ENCODE data around the gene LRRC4C.
"Not testable (repeated sequence)": the region's sequence is repeated elsewhere in the genome, so short reads cannot be mapped to it uniquely, and the experiment has no call there.

Gene LRRC4C

GRCh38 chr11:40567392-40567791 lies 892.1 kb downstream of the LRRC4C start:
- H3K27me3 ChIP-seq (replicated peaks; ENCODE audit: control insufficient read depth, insufficient read depth, low read length), result no peaks in the 10 kb centered on the region
- H3K36me3 ChIP-seq (ENCODE audit: control insufficient read depth, insufficient read depth, low read length), result no peaks in the 10 kb centered on the region
- no peak overlapping the region for H3K4me3 ChIP-seq (replicated peaks; ENCODE audit: low read depth, low read length)
- TF ChIP-seq CTCF (IDR thresholded peaks at IDR 0.05; ENCODE audit: insufficient read depth, low read length, poor library complexity, severe bottlenecking), result no peak
- DNase-seq (ENCODE audit: extremely low read depth, insufficient read length), result no peak

GRCh38 chr11:40544162-40544561 lies 915.3 kb downstream of the LRRC4C start:
- Histone ChIP-seq H3K27me3 (replicated peaks; ENCODE audit: control insufficient read depth, insufficient read depth, low read length) (no peaks in the 10 kb centered on the region), H3K4me3 (replicated peaks; ENCODE audit: low read depth, low read length) (no peak overlapping the region), H3K36me3 (ENCODE audit: control insufficient read depth, insufficient read depth, low read length) (no peaks in the 10 kb centered on the region)
- no peak for TF ChIP-seq CTCF (IDR thresholded peaks at IDR 0.05; ENCODE audit: insufficient read depth, low read length, poor library complexity, severe bottlenecking)
- no peak for DNase-seq (ENCODE audit: extremely low read depth, insufficient read length)

- no peak for DNase-seq (ENCODE audit: extremely low read depth, insufficient read length)
- Histone ChIP-seq H3K27me3 (replicated peaks; ENCODE audit: control insufficient read depth, insufficient read depth, low read length) (no peaks in the 10 kb centered on the region), H3K36me3 (ENCODE audit: control insufficient read depth, insufficient read depth, low read length) (no peaks in the 10 kb centered on the region), H3K4me3 (replicated peaks; ENCODE audit: low read depth, low read length) (no peak overlapping the region)
- no peak for TF ChIP-seq CTCF (IDR thresholded peaks at IDR 0.05; ENCODE audit: insufficient read depth, low read length, poor library complexity, severe bottlenecking)
These were observed 916.6 kb downstream of the LRRC4C start for GRCh38 chr11:40542821-40543220.

- Histone ChIP-seq H3K4me3 (replicated peaks; ENCODE audit: low read depth, low read length) (no peak overlapping the region), H3K36me3 (ENCODE audit: control insufficient read depth, insufficient read depth, low read length) (no peaks in the 10 kb centered on the region), H3K27me3 (replicated peaks; ENCODE audit: control insufficient read depth, insufficient read depth, low read length) (no peaks in the 10 kb centered on the region)
- no peak for TF ChIP-seq CTCF (IDR thresholded peaks at IDR 0.05; ENCODE audit: insufficient read depth, low read length, poor library complexity, severe bottlenecking)
- DNase-seq (ENCODE audit: extremely low read depth, insufficient read length), result no peak
These were observed 921.7 kb downstream of the LRRC4C start for GRCh38 chr11:40537734-40538133.

- not testable (repeated sequence) for H3K4me3 ChIP-seq (replicated peaks; ENCODE audit: low read depth, low read length); DNase-seq (ENCODE audit: extremely low read depth, insufficient read length); H3K36me3 ChIP-seq (ENCODE audit: control insufficient read depth, insufficient read depth, low read length); H3K27me3 ChIP-seq (replicated peaks; ENCODE audit: control insufficient read depth, insufficient read depth, low read length)
These were observed 937.4 kb downstream of the LRRC4C start for GRCh38 chr11:40522080-40522479.

GRCh38 chr11:40517122-40517521 lies 942.3 kb downstream of the LRRC4C start:
- Histone ChIP-seq H3K36me3 (ENCODE audit: control insufficient read depth, insufficient read depth, low read length) (no peaks in the 10 kb centered on the region), H3K4me3 (replicated peaks; ENCODE audit: low read depth, low read length) (no peak overlapping the region), H3K27me3 (replicated peaks; ENCODE audit: control insufficient read depth, insufficient read depth, low read length) (no peaks in the 10 kb centered on the region)
- no peak for DNase-seq (ENCODE audit: extremely low read depth, insufficient read length)
- TF ChIP-seq CTCF (IDR thresholded peaks at IDR 0.05; ENCODE audit: insufficient read depth, low read length, poor library complexity, severe bottlenecking), result no peak
